CD14-positive monocyte (primary cell): ENCODE results near the gene CPO. TPM values are rescaled to one million over a fixed set of nuclear protein-coding genes. Genes with fewer than 3 reads are reported as not detected.

Experiments
- DNase-seq, 3 donors: peaks; one replicate each; pipeline ENCODE4 v3.0.0-alpha.2; 2011 to 2022
- H2AFZ ChIP-seq: 2 replicates; pipeline ENCODE4 v1.6.0; 2012; ENCODE audit warnings: mild to moderate bottlenecking, low read depth, low read length, inconsistent platforms; ENCODE audit not compliant: insufficient read depth, poor library complexity, severe bottlenecking
- H3K27ac ChIP-seq, 2 donors: 1 replicate in 1 of 2; 2 replicates in 1 of 2; pipeline ENCODE4 v1.5.1; 2012 to 2013; ENCODE audit warnings: low read length in 2 of 2, control low read depth in 1 of 2, inconsistent platforms in 1 of 2, low read depth in 1 of 2, mild to moderate bottlenecking in 1 of 2
- H3K27me3 ChIP-seq, 2 donors: one replicate each; pipeline versions ENCODE4 v1.6.0 to v1.6.1; 2011 to 2013; ENCODE audit warnings: low read length in 2 of 2; ENCODE audit not compliant: control insufficient read depth in 2 of 2, insufficient read depth in 2 of 2
- H3K36me3 ChIP-seq, 2 donors: replicated peaks in 1 of 2; 1 replicate in 1 of 2; 2 replicates in 1 of 2; pipeline versions ENCODE4 v1.5.1 to v1.6.1; 2012 to 2013; ENCODE audit warnings: low read length in 2 of 2, control low read depth in 1 of 2, inconsistent platforms in 1 of 2, mild to moderate bottlenecking in 1 of 2; ENCODE audit not compliant: insufficient read depth in 2 of 2, control insufficient read depth in 1 of 2
- H3K4me1 ChIP-seq, 2 donors: 1 replicate in 1 of 2; 2 replicates in 1 of 2; pipeline versions ENCODE4 v1.5.1 to v1.6.1; 2012 to 2013; ENCODE audit warnings: low read length in 2 of 2, control low read depth in 1 of 2, inconsistent platforms in 1 of 2, mild to moderate bottlenecking in 1 of 2, moderate library complexity in 1 of 2; ENCODE audit not compliant: insufficient read depth in 2 of 2, control insufficient read depth in 1 of 2
- H3K4me2 ChIP-seq: replicated peaks from 2 replicates; pipeline ENCODE3; 2012; ENCODE audit warnings: low read length, moderate library complexity, mild to moderate bottlenecking; ENCODE audit not compliant: poor library complexity, severe bottlenecking; ENCODE audit errors: extremely low read depth
- H3K4me3 ChIP-seq, 3 experiments: fragments of 200-600 bp in 1 of 3; sonication (generic) in 1 of 3; replicated peaks in 1 of 3; 1 replicate in 2 of 3; 2 replicates in 1 of 3; pipeline ENCODE4 v1.5.1; 2011 to 2013; ENCODE audit warnings: low read length in 3 of 3, mild to moderate bottlenecking in 3 of 3, control low read depth in 2 of 3, low read depth in 2 of 3, inconsistent platforms in 1 of 3, moderate library complexity in 1 of 3
- H3K79me2 ChIP-seq: 2 replicates; pipeline ENCODE4 v1.6.0; 2012; ENCODE audit warnings: mild to moderate bottlenecking, control low read depth, inconsistent platforms, low read length, moderate library complexity; ENCODE audit not compliant: insufficient read depth
- H3K9ac ChIP-seq: 2 replicates; pipeline ENCODE4 v1.6.0; 2017; ENCODE audit warnings: low read length, mild to moderate bottlenecking; ENCODE audit not compliant: insufficient read depth, poor library complexity, severe bottlenecking
- H3K9me3 ChIP-seq, 2 donors: replicated peaks in 1 of 2; 1 replicate in 1 of 2; 2 replicates in 1 of 2; pipeline versions ENCODE4 v1.5.1 to v1.6.1; 2012 to 2013; ENCODE audit warnings: low read length in 2 of 2, control low read depth in 1 of 2; ENCODE audit not compliant: control insufficient read depth in 1 of 2, insufficient read depth in 1 of 2
- H4K20me1 ChIP-seq: 2 replicates; pipeline ENCODE4 v1.6.0; 2012; ENCODE audit warnings: mild to moderate bottlenecking, low read length, control low read depth, moderate library complexity; ENCODE audit not compliant: insufficient read depth
- H3K27ac Mint-ChIP-seq, 7 donors: one replicate each; pipeline ENCODE4 v1.8.0; 2020; ENCODE audit warnings: mild to moderate bottlenecking in 7 of 7, mixed read lengths in 7 of 7, moderate library complexity in 6 of 7, inconsistent platforms in 2 of 7
- H3K27me3 Mint-ChIP-seq, 3 donors: one replicate each; pipeline ENCODE4 v1.8.0; 2021 to 2022; ENCODE audit warnings: low read depth in 3 of 3, mild to moderate bottlenecking in 3 of 3, mixed read lengths in 3 of 3, moderate library complexity in 3 of 3, inconsistent platforms in 1 of 3
- H3K36me3 Mint-ChIP-seq, 2 donors: one replicate each; pipeline ENCODE4 v1.8.0; 2020; ENCODE audit warnings: mixed read lengths in 2 of 2, inconsistent platforms in 1 of 2, mild to moderate bottlenecking in 1 of 2
- H3K4me1 Mint-ChIP-seq: one replicate; pipeline ENCODE4 v1.8.0; 2020; ENCODE audit warnings: mild to moderate bottlenecking, mixed read lengths
- H3K4me3 Mint-ChIP-seq, 2 donors: one replicate each; pipeline ENCODE4 v1.8.0; 2020; ENCODE audit warnings: mild to moderate bottlenecking in 2 of 2, mixed read lengths in 2 of 2, moderate library complexity in 1 of 2
- H3K9me3 Mint-ChIP-seq, 7 donors: one replicate each; pipeline ENCODE4 v1.8.0; 2020 to 2022; ENCODE audit warnings: mixed read lengths in 7 of 7, mild to moderate bottlenecking in 6 of 7, moderate library complexity in 6 of 7, inconsistent platforms in 2 of 7
- CTCF ChIP-seq: fragments of 200-600 bp; IDR thresholded peaks from one replicate; pipeline ENCODE4 v1.8.0; 2022; ENCODE audit warnings: antibody characterized with exemption, mild to moderate bottlenecking
- WGBS: methylation state at CpG from one replicate; pipeline ENCODE4 v1.1.5; 2013; ENCODE audit warnings: missing lambda C conversion rate; ENCODE audit not compliant: insufficient coverage; 5-methylcytosine and 5-hydroxymethylcytosine counted together
- intact Hi-C, 2 donors: fragments of 100-400 bp; cut with micrococcal nuclease; formaldehyde crosslinking; loops; one replicate each; pipeline versions ENCODE4 v1.15.0 to v1.15.1; 2023
- polyA plus RNA-seq, 3 donors: library from polyadenylated mRNA; depleted of rRNA in 1 of 3; unstranded in 2 of 3; stranded (reverse) in 1 of 3; fragments of 300-500 nt in 2 of 3; fragments of >200 nt in 1 of 3; fragmentation: Illumina TruSeq in 2 of 3; gene quantifications; 1 replicate in 2 of 3; 2 replicates in 1 of 3; pipeline ENCODE4 v1.2.3, GENCODE V29; 2012 to 2021

CPO gene
- polyA plus RNA-seq, 3 donors = not detected

GRCh38 chr2:206978746-206979145 lies 39.4 kb downstream of the CPO start:
- H3K36me3 Mint-ChIP-seq = no peaks in the 10 kb centered on the region
- H3K27ac ChIP-seq = no peak overlapping the region
- no peaks in the 10 kb centered on the region for H3K36me3 ChIP-seq
- TF ChIP-seq CTCF = no peak
- no peaks in the 10 kb centered on the region for H3K27me3 ChIP-seq
- H3K9ac ChIP-seq = no peak overlapping the region
- intact Hi-C loops = no loop called here
- H3K4me1 ChIP-seq = peaks cover 19 to 20% of the 10 kb centered on the region in 2 donors
- H3K27ac Mint-ChIP-seq = no peak overlapping the region
- H3K4me3 Mint-ChIP-seq = no peak overlapping the region
- no peak overlapping the region for H3K4me3 ChIP-seq
- H3K27me3 Mint-ChIP-seq = peaks cover 0 to 2% (median 1%) of the 10 kb centered on the region in 3 donors
- no peaks in the 10 kb centered on the region for H3K79me2 ChIP-seq
- 96% methylated on average over 3 of the region's 5 CpGs for WGBS
- peaks cover 18% of the 10 kb centered on the region for H3K4me1 Mint-ChIP-seq
- no peak overlapping the region for H2AFZ ChIP-seq
- no peaks in the 10 kb centered on the region for H4K20me1 ChIP-seq
- H3K4me2 ChIP-seq = no peak overlapping the region
- no peak for DNase-seq
- H3K9me3 Mint-ChIP-seq = peaks cover 0 to 9% (median 6%) of the 10 kb centered on the region in 7 donors
- no peaks in the 10 kb centered on the region for H3K9me3 ChIP-seq

GRCh38 chr2:206979365-206979764 lies 40.0 kb downstream of the CPO start:
- Mint-ChIP-seq H3K9me3 (peaks cover 0 to 9% (median 6%) of the 10 kb centered on the region in 7 donors), H3K4me3 (no peak overlapping the region), H3K4me1 (peaks cover 24% of the 10 kb centered on the region), H3K27ac (peak overlapping the region in 1 of 7 donors; percentile 1), H3K27me3 (peaks cover 0 to 2% (median 1%) of the 10 kb centered on the region in 3 donors), H3K36me3 (no peaks in the 10 kb centered on the region)
- H3K9me3 ChIP-seq = no peaks in the 10 kb centered on the region
- H3K4me1 ChIP-seq = peaks cover 25 to 27% of the 10 kb centered on the region in 2 donors
- no peak for TF ChIP-seq CTCF
- no peak overlapping the region for H3K9ac ChIP-seq
- DNase-seq = no peak
- H3K79me2 ChIP-seq = no peaks in the 10 kb centered on the region
- no peaks in the 10 kb centered on the region for H4K20me1 ChIP-seq
- H2AFZ ChIP-seq = no peak overlapping the region
- no peaks in the 10 kb centered on the region for H3K27me3 ChIP-seq
- H3K4me3 ChIP-seq = no peak overlapping the region
- no peak overlapping the region for H3K27ac ChIP-seq
- H3K36me3 ChIP-seq = no peaks in the 10 kb centered on the region
- no CpG with 5 or more reads among the region's 3 CpGs for WGBS
- H3K4me2 ChIP-seq = no peak overlapping the region
- intact Hi-C loops = no loop called here
